Measurements from ENCODE around the gene PAK1IP1. TPM values are rescaled to one million over a fixed set of nuclear protein-coding genes. Genes with fewer than 3 reads are reported as not detected.

PAK1IP1 gene
- total and polyA plus RNA-seq, 10 of the 15 experiments (the other 5 are each of a cell fraction or from before 2014, with no cell fraction given) = 26.0 to 98.5 (median 47.8) TPM

DNA sequence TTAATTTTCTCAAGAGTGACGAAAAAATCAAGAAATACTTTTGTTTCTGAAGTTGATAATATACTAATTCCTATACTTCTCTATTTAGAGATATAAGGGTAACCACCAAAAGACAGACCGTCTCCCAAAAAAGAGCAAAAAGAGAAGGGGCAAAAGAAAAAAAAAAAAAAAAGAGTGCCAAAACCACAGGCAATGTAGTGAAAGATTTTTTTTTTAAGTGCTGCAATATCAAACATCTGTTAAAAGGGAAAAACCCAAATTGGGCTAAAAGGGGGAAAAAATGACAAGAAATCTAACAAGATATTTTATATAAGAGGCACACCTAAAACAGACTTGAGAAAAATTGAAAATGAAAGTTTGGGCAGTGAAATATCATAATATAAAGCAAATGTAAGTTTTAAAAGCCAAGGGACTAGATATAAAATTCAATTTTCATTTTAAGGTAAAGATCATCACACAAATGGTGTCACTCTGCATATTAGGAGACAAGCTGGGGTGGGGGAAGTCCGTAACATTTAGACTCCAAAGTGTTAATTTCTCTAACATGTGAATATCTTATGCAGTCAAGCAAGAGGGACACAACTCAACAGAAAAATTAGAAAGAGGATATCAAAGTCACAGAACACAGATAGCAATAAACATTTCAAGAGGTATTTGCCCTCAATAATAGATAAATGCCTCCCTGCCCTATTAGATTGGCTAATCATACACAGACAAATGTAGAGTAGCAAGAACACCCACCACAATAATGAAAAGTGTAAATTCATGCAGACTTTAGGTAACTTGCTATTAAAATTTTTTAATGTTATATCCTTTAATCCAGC lies 9.5 kb upstream of the PAK1IP1 start:
- FAIRE-seq = no peak
- no peak for ATAC-seq
- no peaks in the 10 kb centered on the region for H3K27me3 ChIP-seq (replicated peaks in 1 of 2; ENCODE audit: control insufficient read depth in 2 of 2, insufficient read depth in 2 of 2, low read length in 1 of 2)
- no peak for TF ChIP-seq SMAD1 (IDR thresholded peaks at IDR 0.05; ENCODE audit: low read depth, partially characterized antibody)
- TF ChIP-seq ZNF384 (IDR thresholded peaks at IDR 0.05; ENCODE audit: borderline replicate concordance, low read depth, low read length) = peak; percentile 69; the same call in 1 of the 2 replicates
- TF ChIP-seq YY1 (IDR thresholded peaks at IDR 0.05; ENCODE audit: low read depth, low read length) = no peak
- TF ChIP-seq, protein P1, sequence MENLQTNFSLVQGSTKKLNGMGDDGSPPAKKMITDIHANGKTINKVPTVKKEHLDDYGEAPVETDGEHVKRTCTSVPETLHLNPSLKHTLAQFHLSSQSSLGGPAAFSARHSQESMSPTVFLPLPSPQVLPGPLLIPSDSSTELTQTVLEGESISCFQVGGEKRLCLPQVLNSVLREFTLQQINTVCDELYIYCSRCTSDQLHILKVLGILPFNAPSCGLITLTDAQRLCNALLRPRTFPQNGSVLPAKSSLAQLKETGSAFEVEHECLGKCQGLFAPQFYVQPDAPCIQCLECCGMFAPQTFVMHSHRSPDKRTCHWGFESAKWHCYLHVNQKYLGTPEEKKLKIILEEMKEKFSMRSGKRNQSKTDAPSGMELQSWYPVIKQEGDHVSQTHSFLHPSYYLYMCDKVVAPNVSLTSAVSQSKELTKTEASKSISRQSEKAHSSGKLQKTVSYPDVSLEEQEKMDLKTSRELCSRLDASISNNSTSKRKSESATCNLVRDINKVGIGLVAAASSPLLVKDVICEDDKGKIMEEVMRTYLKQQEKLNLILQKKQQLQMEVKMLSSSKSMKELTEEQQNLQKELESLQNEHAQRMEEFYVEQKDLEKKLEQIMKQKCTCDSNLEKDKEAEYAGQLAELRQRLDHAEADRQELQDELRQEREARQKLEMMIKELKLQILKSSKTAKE (IDR thresholded peaks at IDR 0.05; ENCODE audit: low read depth, poor library complexity, severe bottlenecking) = no peak
- no peak for DNase-seq (ENCODE audit: low read depth, low spot score)
- no peaks in the 10 kb centered on the region for H3K79me2 ChIP-seq (ENCODE audit: control insufficient read depth, insufficient read depth, low read length)
- H3K4me1 ChIP-seq (ENCODE audit: control insufficient read depth, insufficient read depth, low read length) = no peaks in the 10 kb centered on the region
- intact Hi-C loops (cut with micrococcal nuclease; ENCODE audit: unreplicated experiment) (no loop called here), in situ Hi-C loops (cut with MboI) (no loop called here)
- H3K27ac ChIP-seq (ENCODE audit: control insufficient read depth, insufficient read depth) = no peak overlapping the region
- ChIA-PET POLR2A (no interaction called here), CTCF (no interaction called here), RAD21 (ENCODE audit: unreplicated experiment) (interaction anchor here (1.2 kb wide), 1 partner anchor 25 kb away, joined by 4 read pairs; no protein-coding TSS in a partner anchor), SMC1A (ENCODE audit: uncharacterized antibody, unreplicated experiment) (interaction anchor here (1.9 kb wide), 1 partner anchor 10 kb away, joined by 6 read pairs; the partner anchor contains the start of genes C6orf52 and PAK1IP1)
- H3K9ac ChIP-seq (ENCODE audit: control insufficient read depth, insufficient read depth, low read length) = no peak overlapping the region
- H2AFZ ChIP-seq (ENCODE audit: control insufficient read depth, low read depth, low read length) = no peak overlapping the region
- no peaks in the 10 kb centered on the region for H3K36me3 ChIP-seq (ENCODE audit: control insufficient read depth in 2 of 2, insufficient read depth in 2 of 2, low read length in 1 of 2)
- H3K4me2 ChIP-seq (ENCODE audit: control insufficient read depth, insufficient read depth) = no peak overlapping the region; the same call in 1 of the 2 replicates
- no peaks in the 10 kb centered on the region for H3K9me3 ChIP-seq (replicated peaks; ENCODE audit: control insufficient read depth, insufficient read depth, low read length)
- H3K4me3 ChIP-seq = no peak overlapping the region
- no TSS peak for BruUV-seq (replicated peaks)
- WGBS (ENCODE audit: insufficient coverage, insufficient replicate concordance, low lambda C conversion rate, missing lambda C conversion rate) = 34% methylated on average over 3 of the region's 3 CpGs
- H4K20me1 ChIP-seq (ENCODE audit: control insufficient read depth, insufficient read depth) = no peaks in the 10 kb centered on the region

Data from GM12878 (cell line).